GM20000 (cell line): ENCODE data around the gene SPRED1.
A peak's percentile ranks its signal among the peaks of the same experiment; 100 is the strongest.

Experiments
- DNase-seq: peaks from one replicate; pipeline ENCODE4 v3.0.0; 2012; ENCODE audit warnings: low spot score
- CTCF ChIP-seq: IDR thresholded peaks from 2 replicates; pipeline ENCODE4 v1.5.1; 2012; ENCODE audit warnings: mild to moderate bottlenecking, control low read depth; ENCODE audit errors: extremely low read depth, missing control alignments

Gene SPRED1

GRCh38 chr15:38332711-38333110 lies 80.1 kb downstream of the SPRED1 start:
- TF ChIP-seq CTCF = no peak
- DNase-seq = no peak

- no peak for DNase-seq
- no peak for TF ChIP-seq CTCF
Measured at GRCh38 chr15:38335116-38335515, 82.5 kb downstream of the SPRED1 start.

GRCh38 chr15:38344351-38344750 lies 91.7 kb downstream of the SPRED1 start:
- TF ChIP-seq CTCF = no peak
- no peak for DNase-seq

DNA sequence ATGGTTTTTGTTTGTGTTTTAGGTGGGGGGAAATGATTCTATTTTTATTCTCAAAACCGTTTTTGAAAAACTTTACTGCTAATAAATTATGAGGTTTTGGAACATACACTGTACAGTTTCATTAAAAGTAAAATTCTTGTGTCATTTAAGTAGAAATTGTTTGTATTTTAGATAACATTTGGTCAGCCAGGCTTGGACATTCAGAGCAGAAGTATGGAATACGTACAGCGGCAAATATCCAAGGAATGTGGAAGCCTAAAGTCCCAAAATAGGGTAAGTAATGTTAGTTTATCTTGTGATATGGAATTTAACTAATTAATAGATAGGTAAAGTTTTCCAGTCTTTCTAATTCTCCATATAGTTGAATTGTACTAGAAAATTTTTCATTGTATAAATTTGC lies 96.6 kb downstream of the SPRED1 start:
- no peak for DNase-seq
- no peak for TF ChIP-seq CTCF

GRCh38 chr15:38351466-38351865 lies 98.8 kb downstream of the SPRED1 start:
- no peak for DNase-seq
- no peak for TF ChIP-seq CTCF

- peak; percentile 41 for DNase-seq
- TF ChIP-seq CTCF = peak; percentile 80
Measured at GRCh38 chr15:38354315-38354929, 101.8 kb downstream of the SPRED1 start.

- no peak for TF ChIP-seq CTCF
- DNase-seq = no peak
Measured at GRCh38 chr15:38362355-38362754, 109.7 kb downstream of the SPRED1 start.

DNA sequence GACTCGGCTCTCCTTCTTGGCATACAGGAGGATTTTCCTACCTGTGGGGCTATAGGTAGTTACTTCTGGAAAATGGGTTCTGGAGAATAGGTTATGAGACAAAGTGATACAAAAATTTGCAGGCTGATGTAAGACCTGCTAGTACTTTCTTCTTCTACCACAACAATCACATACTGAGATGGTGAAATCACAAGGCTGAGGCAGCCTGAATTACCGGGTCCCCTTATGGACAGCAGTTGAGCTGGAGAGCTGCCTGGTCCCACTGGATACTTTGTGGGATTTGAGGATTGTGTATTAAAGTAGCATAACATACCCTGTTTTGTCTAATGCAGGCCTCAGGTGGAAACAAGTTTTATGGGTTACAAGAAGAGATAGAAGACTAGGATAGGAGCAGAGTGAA lies 114.8 kb downstream of the SPRED1 start:
- TF ChIP-seq CTCF = no peak
- no peak for DNase-seq
